Hepatic stellate cell (primary cell): ENCODE results near the gene CTTN.

Experiments used
- DNase-seq: peaks from one replicate; pipeline ENCODE4 v3.0.0; 2011; ENCODE audit warnings: low spot score

CTTN gene

GRCh38 chr11:70477609-70478008, 79.3 kb downstream of the CTTN start:
- no peak for DNase-seq

- no peak for DNase-seq
Measured at GRCh38 chr11:70478166-70478890, 80.0 kb downstream of the CTTN start.

GRCh38 chr11:70480711-70481110, 82.4 kb downstream of the CTTN start:
- DNase-seq, result no peak

- DNase-seq, result peak; percentile 82
Measured at GRCh38 chr11:70481625-70482528, 83.5 kb downstream of the CTTN start.

GRCh38 chr11:70482529-70482917, 84.2 kb downstream of the CTTN start:
- peak; percentile 35 for DNase-seq

GRCh38 chr11:70483077-70483861, 84.9 kb downstream of the CTTN start:
- DNase-seq, result peak; percentile 82

- DNase-seq, result no peak
Measured at GRCh38 chr11:70483917-70484316, 85.6 kb downstream of the CTTN start.

- no peak for DNase-seq
Measured at GRCh38 chr11:70485326-70486025, 87.1 kb downstream of the CTTN start.

GRCh38 chr11:70486026-70486415, 87.7 kb downstream of the CTTN start:
- no peak for DNase-seq
